ENCODE results near the gene TAS2R9.
"Not testable (repeated sequence)": the region's sequence is repeated elsewhere in the genome, so short reads cannot be mapped to it uniquely, and the experiment has no call there.

The TAS2R9 gene, protein sequence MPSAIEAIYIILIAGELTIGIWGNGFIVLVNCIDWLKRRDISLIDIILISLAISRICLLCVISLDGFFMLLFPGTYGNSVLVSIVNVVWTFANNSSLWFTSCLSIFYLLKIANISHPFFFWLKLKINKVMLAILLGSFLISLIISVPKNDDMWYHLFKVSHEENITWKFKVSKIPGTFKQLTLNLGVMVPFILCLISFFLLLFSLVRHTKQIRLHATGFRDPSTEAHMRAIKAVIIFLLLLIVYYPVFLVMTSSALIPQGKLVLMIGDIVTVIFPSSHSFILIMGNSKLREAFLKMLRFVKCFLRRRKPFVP

DNA sequence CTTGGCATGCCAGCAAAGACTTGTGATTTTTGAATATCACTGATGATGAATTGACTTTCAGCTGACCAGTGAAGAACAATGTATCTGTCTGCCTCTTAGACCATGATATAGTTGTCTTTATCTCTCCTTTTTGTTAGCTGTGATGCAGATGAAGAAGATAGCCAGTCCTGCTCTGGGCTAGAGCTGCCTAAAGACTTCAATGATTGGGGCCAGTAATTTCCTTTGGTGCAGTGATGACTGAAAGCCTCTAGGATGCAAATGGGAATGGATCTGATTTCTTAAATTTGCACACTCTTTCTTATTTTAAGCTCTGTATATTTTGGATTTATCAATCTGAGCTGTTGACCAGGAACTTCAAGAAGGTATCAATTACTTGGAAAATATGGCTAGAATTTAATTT is at the start of gene TAS2R9:
Gene TAS2R9 (minus strand): TSS at position 101 of the 400 bp plus-strand sequence. CDS start 93 bp downstream, at position 8.
- no peak for DNase-seq
- intact Hi-C loops (cut with DNase I), result no loop called here

DNA sequence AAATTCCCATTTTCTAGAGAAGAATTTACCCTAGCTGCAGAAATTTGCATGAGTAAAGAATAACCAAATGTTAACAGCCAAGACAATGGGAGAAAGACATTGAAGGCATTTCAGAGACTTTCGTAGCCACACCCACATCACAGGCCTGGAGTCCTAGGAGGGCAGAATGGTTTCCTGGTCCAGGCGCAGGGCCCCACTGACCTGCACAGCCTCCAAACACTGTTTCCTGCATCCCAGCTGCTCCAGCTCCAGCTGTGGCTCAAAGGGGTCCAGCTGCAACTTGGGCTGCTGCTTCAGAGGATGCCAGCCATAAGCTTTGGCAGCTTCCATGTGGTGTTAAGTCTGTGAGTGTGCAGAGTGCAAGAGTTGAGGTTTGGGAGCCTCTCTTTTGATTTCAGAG is 45.8 kb upstream of the TAS2R9 start:
- intact Hi-C loops (cut with DNase I), result no loop called here
- no peak for DNase-seq

DNA sequence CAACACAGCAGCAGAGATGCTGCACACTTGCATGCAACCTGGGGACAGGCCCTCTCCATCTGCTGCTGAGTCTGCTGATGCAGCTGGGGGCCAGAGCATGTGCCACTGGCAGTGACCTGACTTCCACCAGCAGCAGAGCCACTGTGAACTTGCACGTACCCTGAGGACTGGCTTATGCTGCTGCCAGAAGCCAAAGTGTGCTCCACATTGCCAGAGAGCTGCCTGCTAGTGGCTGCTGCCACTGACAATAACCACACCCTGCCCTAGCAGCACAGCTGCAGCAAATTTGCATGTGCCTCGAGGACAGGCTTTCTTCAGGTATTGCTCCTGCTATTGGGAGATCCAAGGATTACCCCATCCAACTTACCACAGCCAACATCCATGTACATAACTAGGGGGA is 43.8 kb upstream of the TAS2R9 start:
- DNase-seq, result no peak
- intact Hi-C loops (cut with DNase I), result no loop called here

DNA sequence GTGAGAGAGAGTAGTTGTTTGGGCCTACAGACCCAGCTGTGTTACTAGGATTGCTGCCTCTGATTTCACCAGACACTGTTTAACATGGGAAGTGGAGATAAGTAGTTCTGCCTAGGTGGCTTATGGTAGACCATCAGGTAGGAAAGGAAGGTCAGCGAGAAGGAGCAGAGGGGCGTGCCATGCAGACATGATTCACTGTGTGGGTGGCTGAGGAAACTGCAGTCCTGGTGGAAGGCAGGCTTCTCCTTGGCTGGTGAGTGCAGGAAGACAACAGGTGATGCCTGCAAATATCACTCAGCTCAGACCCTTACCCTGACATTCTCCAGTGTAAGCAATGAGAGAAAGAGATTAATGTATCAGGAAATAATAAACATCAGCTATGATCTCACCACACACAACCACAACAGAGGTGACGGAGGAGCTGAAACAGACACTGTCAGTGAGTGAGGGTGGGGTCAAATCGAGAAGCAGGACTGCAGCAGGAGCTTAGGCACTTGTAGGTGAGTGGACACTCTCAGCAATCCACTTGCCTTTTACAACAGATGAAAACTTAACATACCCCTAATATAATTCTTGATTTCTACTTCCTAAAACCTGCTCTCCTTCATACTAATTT is 41.4 kb upstream of the TAS2R9 start:
- intact Hi-C loops (cut with DNase I), result no loop called here
- no peak for DNase-seq

DNA sequence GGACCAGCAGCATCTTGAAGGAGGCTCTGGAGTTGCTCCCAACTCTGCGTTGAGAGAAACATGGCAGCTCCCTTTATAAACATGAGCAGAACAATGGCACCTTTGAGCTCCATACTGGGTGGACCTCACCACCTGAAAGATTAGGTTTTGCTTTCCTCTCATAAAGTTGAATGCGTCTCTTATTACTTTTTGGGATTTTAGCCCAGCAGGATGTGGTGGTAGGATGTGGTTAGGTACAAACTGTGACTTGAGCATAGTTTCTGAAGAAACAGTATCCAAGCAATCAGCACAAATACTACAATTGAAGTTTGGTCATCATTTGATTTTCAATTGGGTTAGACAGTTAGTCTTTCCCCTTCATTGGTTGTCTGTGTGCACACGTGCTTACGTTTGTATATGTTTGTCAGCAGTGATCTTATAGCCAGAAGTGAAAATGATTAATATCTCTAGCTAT is 39.5 kb upstream of the TAS2R9 start, which contains the start of gene PRR4:
Gene PRR4 (minus strand): TSS at position 51 of the 454 bp plus-strand sequence. CDS start 38 bp downstream, at position 13.
- intact Hi-C loops (cut with DNase I), result no loop called here
- no peak for DNase-seq

DNA sequence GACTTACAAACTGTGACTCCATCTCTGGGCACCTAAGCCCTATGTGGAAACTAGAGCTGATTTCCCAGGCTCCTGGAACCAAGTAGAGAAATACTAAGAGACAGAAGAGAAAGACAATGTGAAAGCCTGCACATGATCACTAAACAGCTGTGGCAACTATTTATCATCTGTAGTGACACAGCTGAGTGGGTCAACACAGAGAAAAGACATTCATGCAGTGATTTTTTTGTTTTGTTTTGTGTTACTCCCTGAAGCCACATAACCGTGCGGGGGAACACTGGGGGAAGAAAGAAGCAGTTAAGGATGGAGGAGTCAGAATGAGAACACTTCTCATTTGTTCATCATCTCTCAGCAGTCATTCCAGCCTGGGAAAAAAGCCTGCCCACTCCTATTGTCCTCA is 37.8 kb upstream of the TAS2R9 start:
- DNase-seq, result no peak
- intact Hi-C loops (cut with DNase I), result no loop called here

DNA sequence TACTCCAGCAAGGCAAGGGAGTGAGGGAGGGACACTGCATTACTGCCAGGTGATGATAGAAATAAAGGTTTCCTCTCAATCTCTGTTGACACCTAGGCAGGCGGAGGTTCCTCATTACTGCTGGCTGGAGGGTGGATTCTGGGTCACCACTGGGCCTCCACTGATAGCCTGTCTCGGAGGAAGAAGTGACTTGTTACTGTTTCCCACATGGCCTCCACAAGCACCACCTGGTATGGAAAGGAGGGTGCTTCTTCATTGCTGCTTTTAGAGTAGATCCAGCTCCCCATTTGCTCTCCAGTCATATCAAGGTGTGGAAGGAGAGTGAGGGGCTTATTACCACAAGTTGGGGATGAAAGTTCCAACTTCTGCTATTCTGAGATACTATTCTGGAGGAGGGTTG is 32.9 kb upstream of the TAS2R9 start:
- DNase-seq, result no peak
- intact Hi-C loops (cut with DNase I), result no loop called here

DNA sequence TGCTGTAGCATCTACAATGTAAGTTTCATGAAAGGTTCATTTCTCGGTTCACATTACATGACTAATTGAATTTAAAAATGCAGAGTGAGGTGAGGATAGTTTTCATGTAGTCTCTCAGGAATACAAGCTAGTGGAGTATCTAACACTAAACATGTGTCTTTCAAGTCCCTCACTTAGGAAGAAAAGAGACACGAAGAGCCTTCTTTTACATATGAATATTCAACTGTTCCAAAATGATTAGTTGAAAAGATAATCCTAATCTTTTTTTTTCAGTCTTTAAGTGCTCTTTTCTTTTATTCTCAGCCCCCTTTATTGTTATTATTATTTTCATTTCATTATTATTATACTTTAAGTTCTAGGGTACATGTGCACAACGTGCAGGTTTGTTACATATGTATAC is 28.5 kb upstream of the TAS2R9 start:
- no peak for DNase-seq
- intact Hi-C loops (cut with DNase I), result no loop called here

DNA sequence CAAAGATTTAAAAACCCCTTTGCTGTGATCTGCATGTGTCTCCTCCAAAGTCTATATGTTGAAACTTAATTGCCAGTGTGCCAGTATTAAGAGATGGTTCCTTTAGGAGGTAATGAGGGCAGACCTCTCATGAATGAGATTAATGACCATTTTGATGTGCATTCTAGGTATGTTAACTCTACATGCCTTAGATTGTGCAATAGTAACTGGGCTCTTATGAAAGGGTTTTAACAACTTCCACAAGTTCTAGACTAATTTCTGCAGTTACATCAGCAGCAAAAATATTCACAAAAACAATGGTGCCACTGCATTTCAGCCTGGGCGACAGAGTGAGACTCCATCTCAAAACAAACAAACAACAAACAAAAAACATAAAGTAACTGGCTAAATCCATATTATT is 20.0 kb upstream of the TAS2R9 start:
- intact Hi-C loops (cut with DNase I), result no loop called here

DNA sequence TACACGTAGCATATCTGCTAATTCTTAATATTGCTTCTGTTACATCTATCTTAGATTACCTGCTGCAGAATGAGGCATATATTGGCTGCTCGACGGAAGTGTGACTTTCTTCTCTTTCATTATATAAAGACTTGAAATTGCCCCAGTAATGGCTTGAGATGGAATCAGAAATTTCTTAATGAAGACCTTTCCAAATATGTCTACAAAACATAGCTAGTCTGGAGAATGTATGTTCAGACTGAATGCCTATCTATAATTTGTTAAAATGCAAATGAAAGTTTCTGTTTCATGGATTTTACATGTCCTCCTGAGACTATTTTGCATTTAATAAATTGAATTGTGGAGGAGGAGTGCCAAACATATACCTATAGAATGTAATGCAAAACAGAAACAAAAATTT is 16.3 kb upstream of the TAS2R9 start, which contains the start of gene TAS2R10:
Gene TAS2R10 (minus strand): TSS at position 101 of the 400 bp plus-strand sequence. CDS start 89 bp downstream, at position 12.
- intact Hi-C loops (cut with DNase I), result no loop called here
- DNase-seq, result no peak

More for the DNA sequence above, 20.0 kb upstream of the TAS2R9 start:
- DNase-seq, result no peak

DNA sequence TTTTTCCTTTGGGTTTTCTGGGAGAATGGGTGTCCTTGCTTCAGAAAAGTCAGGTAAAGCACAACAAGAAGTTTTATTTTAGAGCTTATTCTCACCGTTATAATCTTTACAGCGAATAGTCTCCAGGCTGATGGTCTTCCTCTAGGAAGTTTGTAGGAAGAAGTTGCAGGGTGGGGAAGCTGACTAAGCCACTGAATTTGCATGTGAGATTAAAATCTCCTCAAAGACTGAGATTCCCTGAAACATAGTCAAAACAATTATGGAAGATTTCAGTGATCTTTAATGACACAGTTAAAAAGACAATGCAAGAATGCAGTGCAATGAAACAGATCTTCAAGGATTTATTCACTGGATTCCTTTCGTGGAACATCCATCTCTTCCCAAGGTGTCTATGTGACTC is 15.0 kb upstream of the TAS2R9 start:
- intact Hi-C loops (cut with DNase I), result no loop called here
- no peak for DNase-seq

DNA sequence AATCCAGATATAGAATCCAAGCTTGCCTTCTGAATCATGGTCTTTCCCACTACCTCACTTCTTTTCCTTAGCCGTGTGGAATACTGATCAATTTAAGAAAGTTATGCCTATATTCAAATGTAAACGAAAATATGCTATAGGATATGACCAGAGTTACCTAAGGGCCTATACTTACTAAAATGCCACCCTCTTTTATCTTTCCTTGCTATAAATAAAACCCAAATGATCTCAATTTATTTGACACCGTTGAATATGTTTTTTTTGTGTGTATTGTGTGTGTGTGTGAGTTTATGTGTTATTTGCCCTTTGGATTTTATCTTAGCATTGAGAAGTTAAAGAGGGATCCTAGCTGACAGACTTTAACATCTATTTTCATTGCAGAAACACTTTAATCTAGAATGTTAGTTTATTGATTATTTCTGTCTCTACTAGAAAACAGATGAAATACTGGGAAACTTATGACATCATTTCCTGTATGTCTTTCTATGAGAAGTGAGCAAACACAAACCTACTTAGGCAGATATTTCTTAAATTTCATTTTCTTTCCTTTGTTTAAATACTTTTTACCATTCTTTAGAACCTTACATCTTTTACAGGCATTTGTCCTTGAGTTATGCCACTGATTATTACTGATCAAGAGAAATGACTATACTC is 2.0 kb upstream of the TAS2R9 start:
- intact Hi-C loops (cut with DNase I), result no loop called here
- no peak for DNase-seq

DNA sequence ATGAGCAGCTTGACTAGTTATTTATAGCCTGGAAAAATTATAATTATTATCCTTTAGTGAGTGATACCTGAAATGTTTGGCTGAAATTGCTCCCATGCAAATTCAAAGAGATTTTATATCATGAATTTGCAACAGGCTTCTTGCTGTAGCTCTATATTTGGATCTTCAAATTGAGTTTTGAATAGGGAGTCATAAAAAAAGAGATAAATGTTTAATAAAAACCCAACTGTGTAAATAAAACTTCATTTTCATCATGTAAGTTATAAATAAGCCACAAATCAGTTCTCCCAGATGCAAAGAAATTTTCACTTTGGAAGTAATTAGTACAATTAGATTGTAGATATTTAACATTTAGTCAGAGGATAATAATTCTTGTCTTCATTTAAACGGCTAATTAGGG is 2.8 kb downstream of the TAS2R9 start, which contains the start of gene TAS2R8:
Gene TAS2R8 (minus strand): TSS at position 101 of the 400 bp plus-strand sequence. CDS start 306 bp downstream, outside the sequence.
- DNase-seq, result no peak
- intact Hi-C loops (cut with DNase I), result no loop called here

DNA sequence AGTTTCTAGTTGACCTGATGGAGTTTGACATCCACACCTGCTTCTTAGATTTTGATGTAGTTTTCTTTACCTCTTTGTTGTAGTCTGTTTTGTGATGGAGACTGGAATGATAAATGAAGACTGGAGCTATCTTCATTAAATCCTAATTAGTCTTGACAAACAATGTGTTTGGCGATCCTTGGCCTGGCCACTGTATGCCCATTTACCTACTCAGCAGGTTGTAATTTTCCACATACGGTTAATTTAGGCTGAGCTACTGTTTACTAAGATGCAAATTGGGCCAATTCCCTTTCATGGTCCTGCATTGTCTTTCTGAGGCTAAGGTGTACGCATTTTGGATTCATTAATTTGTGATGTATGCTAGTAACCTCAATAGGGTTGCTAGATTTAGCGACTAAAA is 7.4 kb downstream of the TAS2R9 start, which contains the start of gene TAS2R7:
Gene TAS2R7 (minus strand): TSS at position 41 of the 400 bp plus-strand sequence. CDS start 57 bp downstream, outside the sequence.
- intact Hi-C loops (cut with DNase I), result no loop called here
- DNase-seq, result no peak

DNA sequence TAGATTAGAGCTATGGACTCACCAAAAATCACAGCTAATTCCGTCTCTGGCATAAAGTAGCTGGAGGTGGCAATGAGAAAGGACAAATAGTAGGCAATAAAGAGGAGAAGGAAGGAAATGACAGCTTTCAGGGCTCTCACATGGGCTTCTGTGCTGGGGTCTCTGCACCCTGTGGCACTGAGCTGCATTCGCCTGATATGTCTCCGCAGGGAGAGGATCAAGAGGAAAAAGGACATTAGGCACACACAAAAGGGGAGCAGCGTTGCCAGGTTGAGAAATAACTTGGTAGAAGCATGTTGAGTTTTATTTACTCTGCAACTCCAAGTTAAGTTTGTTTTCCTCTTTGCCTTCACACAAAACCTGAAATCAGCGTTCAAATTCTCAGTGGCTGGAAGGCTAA is 8.2 kb downstream of the TAS2R9 start:
- intact Hi-C loops (cut with DNase I), result no loop called here
- no peak for DNase-seq

DNA sequence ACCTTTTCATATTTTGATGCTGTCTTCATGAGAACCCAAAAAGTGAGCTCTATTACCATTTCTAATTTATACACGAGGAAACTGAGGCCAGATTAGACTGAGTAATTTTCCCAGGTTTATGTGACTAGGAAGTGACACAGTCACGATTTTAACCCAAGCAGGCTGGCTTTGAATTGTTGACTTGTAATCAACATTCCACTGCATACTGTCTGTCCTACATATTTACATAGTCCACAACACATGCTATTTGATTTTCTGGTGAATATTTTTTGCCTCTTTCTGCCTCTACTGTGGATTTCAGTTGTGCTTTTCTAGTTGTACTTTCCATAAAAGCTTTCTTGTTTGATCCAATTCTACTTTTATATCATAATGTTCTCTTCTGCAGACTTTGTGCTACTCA is 15.7 kb downstream of the TAS2R9 start:
- no peak for DNase-seq
- intact Hi-C loops (cut with DNase I), result no loop called here

DNA sequence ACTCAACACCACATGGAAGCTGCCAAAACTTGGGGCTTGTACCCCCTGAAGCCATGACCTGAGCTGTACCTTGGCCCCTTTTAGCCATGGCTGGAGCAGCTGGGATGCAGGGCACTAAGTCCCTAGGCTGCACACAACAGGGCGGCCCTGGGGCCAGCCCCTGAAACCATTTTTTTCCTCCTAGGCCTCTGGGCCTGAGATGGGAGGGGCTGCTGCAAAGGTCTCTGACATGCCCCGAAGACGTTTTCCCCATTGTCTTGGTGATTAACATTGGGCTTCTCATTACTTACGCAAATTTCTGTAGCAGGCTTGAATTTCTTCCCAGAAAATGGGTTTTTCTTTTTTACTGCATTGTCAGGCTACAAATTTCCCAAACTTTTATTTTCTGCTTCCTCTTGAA is 18.2 kb downstream of the TAS2R9 start:
- DNase-seq; intact Hi-C loops (cut with DNase I): not testable (repeated sequence)

DNA sequence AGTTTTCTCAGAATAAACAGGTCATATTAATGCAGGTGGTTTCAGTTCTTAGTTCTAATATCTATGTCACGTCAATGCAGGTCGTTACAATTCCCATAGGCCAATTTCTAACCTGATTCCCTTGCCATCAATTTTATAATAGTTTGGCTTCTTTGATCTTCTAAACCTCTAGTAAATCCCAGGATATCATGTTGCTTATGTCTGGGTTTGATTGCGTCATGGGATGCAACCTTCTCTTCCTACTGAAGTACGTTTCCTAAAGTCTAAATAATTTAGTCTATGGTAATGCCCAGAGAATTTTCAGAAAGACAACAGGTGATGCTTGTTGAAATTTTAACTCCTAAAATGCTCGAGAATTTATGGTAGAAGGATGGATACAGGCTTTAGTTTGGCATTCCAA is 26.7 kb downstream of the TAS2R9 start:
- intact Hi-C loops (cut with DNase I), result no loop called here

DNA sequence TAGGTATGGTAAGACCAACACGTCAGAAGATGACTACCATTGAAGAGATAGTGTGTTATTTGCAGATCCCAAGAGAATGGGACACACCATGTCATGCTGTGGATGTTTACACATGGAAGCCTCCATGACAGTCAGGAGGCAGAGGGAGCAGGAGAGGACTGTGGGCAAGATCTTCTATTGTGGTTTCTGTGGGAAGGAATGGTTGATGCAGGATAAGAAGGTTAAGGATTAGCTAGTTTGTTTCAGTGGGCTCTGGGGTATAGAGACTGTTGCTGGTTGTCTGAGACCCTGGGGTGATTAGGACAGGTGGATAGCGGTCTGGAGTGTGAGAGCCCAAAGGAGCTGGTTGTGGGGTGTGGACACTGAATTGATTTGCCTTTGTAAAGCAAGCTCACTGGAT is 30.9 kb downstream of the TAS2R9 start:
- intact Hi-C loops (cut with DNase I), result no loop called here
- no peak for DNase-seq

More for the DNA sequence above, 26.7 kb downstream of the TAS2R9 start:
- DNase-seq, result no peak

DNA sequence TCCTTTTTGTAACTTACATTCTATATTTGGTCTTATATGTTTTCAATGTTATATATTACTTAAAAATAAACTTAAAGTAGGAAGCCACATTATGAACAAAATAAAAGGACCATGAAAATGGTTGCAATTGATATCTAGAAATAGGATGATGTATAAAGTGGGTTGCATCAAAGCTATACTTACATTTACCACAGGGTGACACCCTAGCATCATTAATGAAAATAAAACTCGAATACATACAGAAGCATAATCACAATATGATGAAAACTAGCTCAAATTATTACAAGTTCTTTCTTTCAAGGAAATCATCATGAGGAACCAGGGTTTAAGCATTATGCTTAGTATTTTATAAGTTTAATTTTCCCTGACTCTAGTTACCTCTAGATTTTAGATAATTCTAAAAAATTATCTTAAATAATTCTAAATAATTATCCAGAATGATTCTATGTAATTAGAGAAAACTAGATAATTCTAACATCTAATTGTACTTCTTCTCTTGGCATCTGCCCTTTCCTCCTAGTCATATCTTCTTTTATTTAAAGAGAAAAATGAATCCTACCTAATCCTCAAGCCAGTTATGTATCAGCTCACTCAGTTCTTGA is 38.7 kb downstream of the TAS2R9 start:
- no peak for DNase-seq
- intact Hi-C loops (cut with DNase I), result loop anchor here (2.0 kb wide), 1 partner anchor 430 kb away; no protein-coding TSS in a partner anchor

DNA sequence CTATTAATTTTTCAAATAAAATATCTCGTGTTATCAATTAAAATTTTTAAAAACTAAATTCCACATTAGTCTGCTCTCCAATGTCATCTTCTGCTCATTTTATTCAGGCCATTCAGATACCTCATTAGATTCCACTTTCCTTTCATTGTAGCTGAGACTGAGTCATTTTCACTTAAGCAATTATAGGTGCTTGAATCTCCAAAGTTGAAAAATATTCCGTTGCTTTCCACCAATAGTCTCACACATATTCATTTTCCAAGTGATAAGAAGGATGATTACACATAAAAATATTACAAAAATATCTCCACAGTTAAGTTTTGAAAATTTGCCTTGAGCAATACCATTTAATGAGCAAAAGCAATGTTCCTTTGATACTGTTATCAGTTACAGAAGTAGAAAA is 50.3 kb downstream of the TAS2R9 start:
- DNase-seq, result no peak
- intact Hi-C loops (cut with DNase I), result no loop called here

Data from posterior cingulate gyrus (tissue), 11 donors.